ENCODE measurements around the gene KCNQ4. TPM values are rescaled to one million over a fixed set of nuclear protein-coding genes. Genes with fewer than 3 reads are reported as not detected.

KCNQ4 gene
- total and polyA plus RNA-seq, 2 of the 8 experiments (the other 6 are each of a cell fraction or from before 2014, with no cell fraction given): 2.2 to 3.9 TPM

- Histone ChIP-seq H2BK15ac (ENCODE audit: low read length) (no peak overlapping the region), H3K9me3 (ENCODE audit: insufficient read depth in 2 of 2, low read depth in 1 of 2, low read length in 1 of 2) (no peaks in the 10 kb centered on the region), H4K20me1 (replicated peaks in 1 of 2; ENCODE audit: control insufficient read depth in 1 of 2, insufficient read depth in 2 of 2, low read length in 2 of 2) (peaks cover 1 to 2% of the 10 kb centered on the region in 2 experiments), H2AK5ac (ENCODE audit: low read depth, low read length) (no peak overlapping the region), H3K14ac (ENCODE audit: insufficient read length) (no peak overlapping the region), H4K5ac (ENCODE audit: insufficient read length, low read depth, low read length) (no peak overlapping the region), H2AFZ (ENCODE audit: low read length) (no peak overlapping the region), H3K4me2 (ENCODE audit: insufficient read depth in 1 of 2, low read depth in 2 of 2, low read length in 2 of 2) (no peak overlapping the region), H3K4me1 (replicated peaks in 1 of 4; ENCODE audit: control insufficient read depth in 3 of 4, insufficient read depth in 4 of 4, low read length in 3 of 4) (peaks cover 4 to 8% (median 6%) of the 10 kb centered on the region in 4 experiments; a peak in 6 of 7 replicates), H2BK20ac (ENCODE audit: low read length) (no peak overlapping the region), H3K9ac (replicated peaks in 1 of 4; ENCODE audit: extremely low read depth in 1 of 4, low read depth in 3 of 4, low read length in 3 of 4) (no peak overlapping the region), H3K18ac (ENCODE audit: extremely low read depth, low read length) (no peak overlapping the region), H3K79me2 (ENCODE audit: control insufficient read depth in 1 of 2, insufficient read depth in 2 of 2, low read length in 2 of 2) (no peaks in the 10 kb centered on the region), H3K56ac (replicated peaks; ENCODE audit: insufficient read length, low read depth, low read length) (no peak overlapping the region), H2BK12ac (ENCODE audit: low read depth, low read length) (no peak overlapping the region), H3K23me2 (ENCODE audit: low read depth, low read length) (peaks cover 7% of the 10 kb centered on the region; the same call in 1 of the 2 replicates), H3K27me3 (replicated peaks in 1 of 4; ENCODE audit: control insufficient read depth in 3 of 4, extremely low read depth in 1 of 4, insufficient read depth in 3 of 4, low read length in 3 of 4) (peaks cover 0 to 20% (median 16%) of the 10 kb centered on the region in 4 experiments; a peak in 5 of 7 replicates), H2BK5ac (ENCODE audit: low read depth, low read length) (no peak overlapping the region), H3K27ac (ENCODE audit: low read depth, low read length) (no peak overlapping the region), H4K91ac (replicated peaks; ENCODE audit: insufficient read length, low read length) (no peak overlapping the region), H3K23ac (ENCODE audit: insufficient read length) (no peak overlapping the region), H3K36me3 (ENCODE audit: control insufficient read depth in 2 of 4, insufficient read depth in 4 of 4, low read length in 3 of 4) (no peaks in the 10 kb centered on the region), H2BK120ac (replicated peaks; ENCODE audit: low read depth, low read length) (no peak overlapping the region), H3K4ac (replicated peaks; ENCODE audit: insufficient read length, low read depth, low read length) (no peak overlapping the region), H3K79me1 (ENCODE audit: low read depth, low read length) (no peaks in the 10 kb centered on the region), H4K8ac (ENCODE audit: extremely low read depth, insufficient read depth, low read length) (0 out of 2 replicates have a peak overlapping the region, but pooled peaks have one; percentile 5), H3K4me3 (ENCODE audit: extremely low read depth in 1 of 4, insufficient read depth in 2 of 4, low read depth in 3 of 4, low read length in 4 of 4) (no peak overlapping the region)
- FAIRE-seq (no peak), DNase-seq (ENCODE audit: low read depth in 1 of 2, low spot score in 2 of 2) (no peak)
- 87% methylated on average over 2 of the region's 4 CpGs; no CpG with 5 or more reads in 1 of the 2 experiments for WGBS, 2 experiments (ENCODE audit: extremely low coverage in 1 of 2, insufficient coverage in 1 of 2, insufficient read length in 1 of 2, insufficient replicate concordance in 2 of 2, low coverage in 1 of 2, low lambda C conversion rate in 2 of 2, missing lambda C conversion rate in 1 of 2)
- ChIA-PET CTCF (ENCODE audit: partially characterized antibody) (interaction anchor here (0.5 to 26.8 kb wide), 9 partner anchors 10 to 229 kb away, joined by 3 to 917 read pairs (median 5); no protein-coding TSS in a partner anchor), POLR2A (ENCODE audit: partially characterized antibody) (interaction anchor here (0.5 to 1.7 kb wide), 5 partner anchors 14 to 154 kb away, joined by 3 to 5 read pairs (median 4); partner anchors contain the start of gene CTPS1)
- TF ChIP-seq TAF1 (IDR thresholded peaks at IDR 0.05; ENCODE audit: low read depth, low read length) (no peak), USF2 (IDR thresholded peaks at IDR 0.05; ENCODE audit: low read length) (no peak), EP300 (IDR thresholded peaks at IDR 0.05; ENCODE audit: borderline replicate concordance in 1 of 2, low read depth in 2 of 2, low read length in 2 of 2) (no peak), MAX (IDR thresholded peaks at IDR 0.05) (no peak), SAP30 (IDR thresholded peaks at IDR 0.05; ENCODE audit: insufficient read depth, insufficient replicate concordance, low read length) (no peak), EGR1 (IDR thresholded peaks at IDR 0.05; ENCODE audit: borderline replicate concordance, low read depth, low read length) (no peak), CTBP2 (IDR thresholded peaks at IDR 0.05; ENCODE audit: borderline replicate concordance, insufficient read depth, insufficient read length, low read length) (no peak), FOSL1 (IDR thresholded peaks at IDR 0.05; ENCODE audit: insufficient read depth, low read depth, low read length) (no peak), RFX5 (IDR thresholded peaks at IDR 0.05; ENCODE audit: borderline replicate concordance, low read depth, low read length) (no peak), SRF (IDR thresholded peaks at IDR 0.05; ENCODE audit: low read depth, low read length) (no peak)
Measured at GRCh38 chr1:40858856-40859416, 75.3 kb downstream of the KCNQ4 start.
